HG02610 (cell line): ENCODE results near the gene GOLGA3.
A peak's percentile ranks its signal among the peaks of the same experiment; 100 is the strongest.
"Not testable (repeated sequence)": the region's sequence is repeated elsewhere in the genome, so short reads cannot be mapped to it uniquely, and the experiment has no call there.

Experiments used
- ATAC-seq: cut with Tn5 transposase; IDR thresholded peaks from one replicate; pipeline ENCODE4 v1.9.1; 2021; ENCODE audit warnings: mild to moderate bottlenecking, moderate library complexity; ENCODE audit not compliant: unreplicated experiment

The GOLGA3 gene

GRCh38 chr12:132847363-132848356 lies 19.0 kb upstream of the GOLGA3 start:
- no peak for ATAC-seq

- ATAC-seq = not testable (repeated sequence)
These were observed 16.0 kb upstream of the GOLGA3 start for GRCh38 chr12:132844681-132845080.

GRCh38 chr12:132842449-132843045 lies 13.9 kb upstream of the GOLGA3 start:
- ATAC-seq = no peak

GRCh38 chr12:132841151-132841550 lies 12.5 kb upstream of the GOLGA3 start:
- ATAC-seq = no peak

GRCh38 chr12:132840536-132840935 lies 11.9 kb upstream of the GOLGA3 start:
- no peak for ATAC-seq

- ATAC-seq = no peak
These were observed 11.0 kb upstream of the GOLGA3 start for GRCh38 chr12:132839558-132840235.

- ATAC-seq = no peak
These were observed 9.9 kb upstream of the GOLGA3 start for GRCh38 chr12:132838410-132839080.

GRCh38 chr12:132837693-132838409 lies 9.2 kb upstream of the GOLGA3 start:
- ATAC-seq = no peak

- no peak for ATAC-seq
These were observed 8.2 kb upstream of the GOLGA3 start for GRCh38 chr12:132836795-132837331.

- not testable (repeated sequence) for ATAC-seq
These were observed 7.6 kb upstream of the GOLGA3 start for GRCh38 chr12:132836230-132836629.

- no peak for ATAC-seq
These were observed 6.7 kb upstream of the GOLGA3 start for GRCh38 chr12:132835076-132836025.

GRCh38 chr12:132834181-132834711 lies 5.6 kb upstream of the GOLGA3 start:
- ATAC-seq = no peak

GRCh38 chr12:132833341-132833740 lies 4.7 kb upstream of the GOLGA3 start:
- no peak for ATAC-seq

- no peak for ATAC-seq
These were observed 3.1 kb upstream of the GOLGA3 start for GRCh38 chr12:132831771-132832170.

GRCh38 chr12:132827763-132828703 lies 636 bp downstream of the GOLGA3 start:
- ATAC-seq = peak; percentile 17

GRCh38 chr12:132825861-132826260 lies 2.8 kb downstream of the GOLGA3 start:
- no peak for ATAC-seq

GRCh38 chr12:132825089-132825488 lies 3.6 kb downstream of the GOLGA3 start:
- no peak for ATAC-seq

- ATAC-seq = no peak
These were observed 4.6 kb downstream of the GOLGA3 start for GRCh38 chr12:132824053-132824452.
